HCT116 (cell line): ENCODE data around the gene COX5B.

ENCODE experiments used
- CEBPB ChIP-seq: IDR thresholded peaks from 2 replicates; pipeline ENCODE4 v1.6.1; 2012; ENCODE audit warnings: low read depth
- EGR1 ChIP-seq: IDR thresholded peaks from 2 replicates; pipeline ENCODE4 v1.6.1; 2012; ENCODE audit warnings: low read depth
- EZH2 ChIP-seq: fragments of 200-600 bp; sonication (generic); IDR thresholded peaks from 2 replicates; pipeline ENCODE4 v1.6.1; 2017; ENCODE audit warnings: antibody characterized with exemption, mixed run types
- EZH2phosphoT487 ChIP-seq: fragments of 200-600 bp; IDR thresholded peaks from 2 replicates; pipeline ENCODE4 v1.6.1; 2018; ENCODE audit warnings: antibody characterized with exemption, borderline replicate concordance
- JUND ChIP-seq: IDR thresholded peaks from 2 replicates; pipeline ENCODE4 v1.6.1; 2012
- POLR2A ChIP-seq: IDR thresholded peaks from 2 replicates; pipeline ENCODE4 v1.7.0; 2011; ENCODE audit warnings: borderline replicate concordance; ENCODE audit not compliant: insufficient read depth, insufficient read length; ENCODE audit errors: extremely low read depth
- POLR2AphosphoS5 ChIP-seq: IDR thresholded peaks from 2 replicates; pipeline ENCODE4 v1.6.1; 2011; ENCODE audit warnings: mild to moderate bottlenecking, low read depth, low read length, moderate library complexity
- SRF ChIP-seq: IDR thresholded peaks from 2 replicates; pipeline ENCODE4 v1.6.1; 2012; ENCODE audit warnings: low read depth
- TF ChIP-seq, protein P1 (sequence below): IDR thresholded peaks from 2 replicates; pipeline ENCODE4 v1.6.1; 2012
- TF ChIP-seq, protein P2 (sequence below), 3 experiments: fragments of 200-600 bp in 1 of 3; sonication (generic) in 1 of 3; IDR thresholded peaks in 2 of 3; conservative IDR thresholded peaks in 1 of 3; 2 replicates each; pipeline ENCODE4 v1.5.1; 2012 to 2017; ENCODE audit warnings: low read depth in 2 of 3, low read length in 2 of 3, antibody characterized with exemption in 1 of 3, borderline replicate concordance in 1 of 3, control low read depth in 1 of 3, mild to moderate bottlenecking in 1 of 3, mixed read lengths in 1 of 3, mixed run types in 1 of 3, moderate library complexity in 1 of 3; ENCODE audit not compliant: insufficient read depth in 1 of 3

DNA sequence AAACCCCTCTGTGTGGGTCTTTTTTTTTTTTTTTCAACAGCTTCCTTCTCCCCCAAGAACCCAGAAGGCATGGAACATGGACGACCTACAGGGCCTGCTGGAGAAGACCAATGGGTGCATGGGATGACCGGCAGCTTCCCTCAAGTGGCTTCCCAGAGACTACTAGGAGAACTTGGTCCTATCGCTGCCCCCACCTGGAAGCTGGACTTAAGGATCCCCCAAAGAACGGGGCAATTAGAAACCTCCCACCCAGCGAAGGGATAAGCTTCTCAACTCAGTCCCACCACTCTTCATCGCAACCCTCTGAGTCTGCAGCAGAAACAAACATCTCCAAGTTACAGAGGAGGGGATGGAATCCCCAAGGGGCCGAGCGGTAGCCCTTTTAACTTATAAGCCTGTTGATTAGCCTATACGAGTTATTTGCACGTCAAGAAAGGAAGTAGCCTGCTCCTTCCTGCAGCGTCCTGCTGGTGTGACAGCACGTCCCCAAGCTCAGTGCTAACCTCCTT is 16.6 kb downstream of the COX5B start:
- TF ChIP-seq, protein P1, sequence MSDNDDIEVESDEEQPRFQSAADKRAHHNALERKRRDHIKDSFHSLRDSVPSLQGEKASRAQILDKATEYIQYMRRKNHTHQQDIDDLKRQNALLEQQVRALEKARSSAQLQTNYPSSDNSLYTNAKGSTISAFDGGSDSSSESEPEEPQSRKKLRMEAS, result no peak
- TF ChIP-seq EZH2phosphoT487, result no peak
- TF ChIP-seq POLR2AphosphoS5, result no peak
- no peak for TF ChIP-seq POLR2A
- no peak for TF ChIP-seq SRF
- TF ChIP-seq, protein P2, sequence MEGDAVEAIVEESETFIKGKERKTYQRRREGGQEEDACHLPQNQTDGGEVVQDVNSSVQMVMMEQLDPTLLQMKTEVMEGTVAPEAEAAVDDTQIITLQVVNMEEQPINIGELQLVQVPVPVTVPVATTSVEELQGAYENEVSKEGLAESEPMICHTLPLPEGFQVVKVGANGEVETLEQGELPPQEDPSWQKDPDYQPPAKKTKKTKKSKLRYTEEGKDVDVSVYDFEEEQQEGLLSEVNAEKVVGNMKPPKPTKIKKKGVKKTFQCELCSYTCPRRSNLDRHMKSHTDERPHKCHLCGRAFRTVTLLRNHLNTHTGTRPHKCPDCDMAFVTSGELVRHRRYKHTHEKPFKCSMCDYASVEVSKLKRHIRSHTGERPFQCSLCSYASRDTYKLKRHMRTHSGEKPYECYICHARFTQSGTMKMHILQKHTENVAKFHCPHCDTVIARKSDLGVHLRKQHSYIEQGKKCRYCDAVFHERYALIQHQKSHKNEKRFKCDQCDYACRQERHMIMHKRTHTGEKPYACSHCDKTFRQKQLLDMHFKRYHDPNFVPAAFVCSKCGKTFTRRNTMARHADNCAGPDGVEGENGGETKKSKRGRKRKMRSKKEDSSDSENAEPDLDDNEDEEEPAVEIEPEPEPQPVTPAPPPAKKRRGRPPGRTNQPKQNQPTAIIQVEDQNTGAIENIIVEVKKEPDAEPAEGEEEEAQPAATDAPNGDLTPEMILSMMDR (IDR thresholded peaks at IDR 0.05 in 2 of 3, conservative IDR thresholded peaks at IDR 0.05 in 1 of 3; ENCODE audit: borderline replicate concordance in 1 of 3, insufficient read depth in 1 of 3, low read depth in 2 of 3, low read length in 2 of 3), result 0 out of 6 replicates have a peak, but pooled peaks of 1 of the 3 experiments have one; percentile 7
- no peak for TF ChIP-seq EZH2
- no peak for TF ChIP-seq EGR1
- no peak for TF ChIP-seq CEBPB
- TF ChIP-seq JUND, result no peak
